ENCODE measurements around the gene TTC22. TPM values are rescaled to one million over a fixed set of nuclear protein-coding genes. Genes with fewer than 3 reads are reported as not detected.
A peak's percentile ranks its signal among the peaks of the same experiment; 100 is the strongest.

TTC22 gene
- total RNA-seq, 1 donor from 2014 or later: 24.9 TPM

DNA sequence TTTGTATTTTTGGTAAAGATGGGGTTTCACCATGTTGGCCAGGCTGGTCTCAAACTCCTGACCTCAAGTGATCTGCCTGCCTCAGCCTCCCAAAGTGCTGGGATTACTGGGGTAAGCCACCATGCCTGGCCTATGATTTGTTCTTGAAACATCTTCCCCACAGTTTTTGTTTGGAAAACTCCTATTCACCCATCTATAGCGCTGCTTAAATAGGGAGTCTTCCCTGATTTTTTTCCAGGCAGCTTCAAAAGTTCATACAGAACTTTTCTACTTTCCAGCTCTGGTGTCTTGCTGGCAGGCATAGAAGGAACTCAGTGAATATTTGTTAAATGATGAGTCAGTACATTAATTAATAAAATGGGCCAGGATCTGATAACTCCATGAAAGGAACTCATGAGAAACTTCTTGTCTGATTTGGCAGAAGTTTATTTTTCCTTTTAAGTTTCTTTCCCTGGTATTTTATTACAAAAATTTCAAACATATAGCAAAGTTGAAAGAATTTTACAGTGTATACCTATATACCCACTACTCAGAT, 33.0 kb upstream of the TTC22 start:
- DNase-seq (ENCODE audit: low spot score): no peak

DNA sequence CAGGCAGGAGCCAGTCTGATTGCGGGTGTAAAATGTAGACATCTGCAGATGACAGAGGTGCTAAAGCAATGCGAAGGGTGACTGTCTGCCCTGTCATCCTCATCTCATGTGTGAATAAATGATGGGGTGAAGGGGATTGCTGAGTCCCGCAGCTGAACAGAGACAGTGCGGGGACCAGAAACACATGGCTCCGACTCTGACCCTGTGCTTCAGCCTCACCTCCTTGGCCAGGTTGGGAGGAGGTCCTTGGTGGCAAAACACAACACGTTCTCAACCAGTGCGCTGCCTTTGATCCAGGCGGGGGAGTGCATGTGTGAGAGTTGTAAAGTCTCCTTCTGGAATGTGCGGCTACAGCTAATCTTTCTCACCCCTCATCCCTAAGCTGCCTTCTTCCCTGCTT, 32.0 kb upstream of the TTC22 start:
- DNase-seq (ENCODE audit: low spot score): no peak

DNA sequence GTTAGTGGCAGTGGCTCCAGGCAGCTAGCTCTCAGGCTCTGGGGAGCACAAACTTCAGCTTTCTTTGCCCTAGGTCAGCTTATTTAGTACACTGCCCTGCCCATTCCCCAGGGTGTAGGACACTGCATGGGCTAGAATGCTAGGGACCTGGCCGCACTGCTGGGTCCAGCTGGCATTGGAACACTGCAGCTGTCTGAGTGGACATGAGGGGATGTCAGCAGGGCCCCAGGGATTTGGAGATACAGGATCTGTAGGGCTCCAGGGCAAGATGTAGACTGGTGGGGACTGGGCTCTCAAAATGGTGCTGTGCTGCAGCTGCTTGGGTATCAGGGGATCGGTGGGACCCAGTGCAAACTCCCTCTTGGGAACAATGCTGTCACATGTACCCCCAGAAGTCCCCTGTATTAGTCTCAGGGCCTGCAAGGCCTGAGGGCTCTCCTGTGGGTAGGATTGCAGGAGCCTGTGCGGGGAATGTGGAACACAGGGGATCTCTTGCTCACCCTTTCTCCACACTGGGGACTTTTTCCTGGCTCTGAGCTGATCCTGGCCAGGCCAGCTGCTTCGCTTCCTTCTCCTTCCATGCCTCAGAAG, 25.2 kb upstream of the TTC22 start:
- DNase-seq (ENCODE audit: low spot score): no peak

- DNase-seq (ENCODE audit: low spot score): no peak
Measured at GRCh38 chr1:54825696-54826095, 24.6 kb upstream of the TTC22 start.

DNA sequence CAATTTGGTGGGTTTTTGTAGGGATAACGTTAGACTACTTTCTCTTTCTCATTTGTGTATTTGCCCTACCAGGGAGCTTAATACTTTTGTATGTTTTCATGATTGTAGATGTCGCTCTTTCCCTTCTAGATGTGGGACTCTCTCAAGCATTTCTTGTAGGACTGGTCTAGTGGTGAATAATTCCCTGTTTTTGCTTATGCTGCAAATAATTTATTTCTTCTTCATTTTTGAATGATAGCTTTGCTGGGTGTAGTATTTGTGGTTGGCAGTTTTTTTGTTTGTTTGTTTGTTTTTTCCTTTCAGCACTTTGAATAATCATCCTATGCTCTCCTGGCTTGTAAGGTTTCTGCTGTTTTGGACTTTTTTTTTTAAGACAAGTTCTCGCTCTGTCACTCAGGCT, 22.5 kb upstream of the TTC22 start:
- no peak for DNase-seq (ENCODE audit: low spot score)

DNA sequence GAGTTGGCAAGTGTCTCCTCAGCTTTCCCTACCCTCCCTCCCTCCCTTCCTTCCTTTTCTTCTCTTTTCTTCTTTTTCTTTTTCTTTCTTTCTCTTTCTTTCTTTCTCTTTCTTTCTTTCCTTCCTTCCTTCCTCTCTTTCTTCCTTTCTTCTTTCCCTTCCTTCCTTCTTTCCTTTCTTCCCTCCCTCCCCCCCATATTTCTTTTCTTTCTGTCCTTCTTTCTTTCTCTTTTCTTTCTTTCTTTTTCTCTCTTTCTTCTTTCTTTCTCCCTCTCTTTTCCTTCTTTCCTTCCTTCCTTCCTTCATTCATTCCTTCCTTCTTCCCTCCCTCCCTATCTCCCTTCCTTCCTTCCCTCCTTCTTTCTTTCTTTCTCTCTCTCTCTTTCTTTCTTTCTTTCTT, 18.6 kb upstream of the TTC22 start:
- DNase-seq (ENCODE audit: low spot score): no peak

GRCh38 chr1:54819195-54819536, 18.0 kb upstream of the TTC22 start:
- no peak for DNase-seq (ENCODE audit: low spot score)

GRCh38 chr1:54818461-54819194, 17.5 kb upstream of the TTC22 start:
- no peak for DNase-seq (ENCODE audit: low spot score)

DNA sequence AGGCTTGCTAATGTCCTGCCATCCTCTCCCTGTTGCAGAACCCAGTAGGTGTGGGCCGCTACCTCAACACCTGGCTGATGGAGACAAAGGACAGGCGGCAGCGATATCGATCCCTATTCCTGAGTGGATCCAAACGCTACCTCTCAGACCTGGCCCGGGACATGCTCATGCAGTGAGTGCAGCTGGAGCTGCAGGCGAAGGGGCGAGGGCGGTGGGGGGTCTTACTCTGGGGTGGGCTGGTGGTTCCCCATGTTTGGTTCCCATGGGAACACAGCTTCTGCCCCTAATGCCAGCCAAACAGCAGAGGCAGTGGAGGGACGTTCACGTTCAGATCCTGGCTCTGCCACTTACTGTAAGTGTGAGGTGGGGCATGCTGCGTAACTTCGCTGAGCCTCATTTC, 15.8 kb upstream of the TTC22 start:
- DNase-seq (ENCODE audit: low spot score): no peak

DNA sequence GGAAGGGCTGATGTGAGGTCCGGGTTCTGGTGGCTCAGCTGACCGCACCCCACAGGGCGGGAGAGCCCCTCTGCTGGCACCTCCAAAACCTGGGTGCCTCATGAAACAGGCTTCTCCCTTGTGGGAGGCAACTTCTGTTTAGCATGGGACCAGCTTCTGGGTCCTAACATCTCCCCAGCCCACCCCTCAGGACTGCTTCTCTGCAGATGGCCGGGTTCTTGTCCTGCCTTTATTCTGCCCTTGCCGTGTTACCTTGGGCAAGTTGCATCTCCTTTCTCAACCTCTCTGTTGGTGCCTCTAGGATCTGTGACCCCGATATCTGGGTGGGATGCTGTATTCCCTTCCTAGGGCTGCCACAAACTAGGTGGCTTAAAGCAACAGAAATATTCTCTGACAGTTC, 15.0 kb upstream of the TTC22 start:
- no peak for DNase-seq (ENCODE audit: low spot score)

- no peak for DNase-seq (ENCODE audit: low spot score)
Measured at GRCh38 chr1:54815086-54815876, 14.2 kb upstream of the TTC22 start.

- no peak for DNase-seq (ENCODE audit: low spot score)
Measured at GRCh38 chr1:54814571-54814970, 13.4 kb upstream of the TTC22 start.

GRCh38 chr1:54814126-54814498, 13.0 kb upstream of the TTC22 start:
- DNase-seq (ENCODE audit: low spot score): no peak

- DNase-seq (ENCODE audit: low spot score): no peak
Measured at GRCh38 chr1:54813485-54814125, 12.5 kb upstream of the TTC22 start.

DNA sequence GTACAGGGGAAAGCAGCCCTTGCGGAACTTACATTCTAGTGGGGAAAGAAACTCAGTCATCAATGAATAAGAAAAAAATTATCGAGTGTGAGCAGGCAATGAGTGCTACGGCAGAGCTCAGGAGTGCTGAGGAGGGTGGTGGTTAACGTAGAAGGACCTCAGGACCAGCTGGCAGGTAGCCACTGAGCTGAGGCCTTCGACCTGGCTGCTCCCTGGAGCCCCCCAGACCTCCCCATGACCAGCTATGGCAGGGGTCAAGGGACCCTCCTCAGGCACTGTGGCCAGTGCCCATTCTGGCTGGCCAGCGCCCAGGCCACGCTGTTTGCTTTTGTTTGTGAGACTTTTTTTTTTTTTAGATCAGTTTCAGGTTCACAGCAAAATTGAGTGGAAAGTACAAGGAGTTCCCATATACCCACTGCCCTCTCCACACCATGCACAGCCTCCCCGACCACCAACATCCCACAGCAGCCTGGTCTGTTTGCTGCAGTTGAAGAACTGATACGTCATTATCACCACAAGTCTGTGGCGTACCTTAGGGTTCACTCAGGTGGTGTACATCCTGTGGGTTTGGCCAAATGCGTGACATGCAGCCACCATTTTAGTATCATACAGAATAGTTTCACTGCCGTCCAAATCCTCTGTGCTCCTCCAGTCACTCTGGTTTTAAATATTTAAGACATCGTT, 11.8 kb upstream of the TTC22 start:
- DNase-seq (ENCODE audit: low spot score): no peak

GRCh38 chr1:54811739-54812655, 10.9 kb upstream of the TTC22 start:
- DNase-seq (ENCODE audit: low spot score): no peak

GRCh38 chr1:54811066-54811465, 9.9 kb upstream of the TTC22 start:
- no peak for DNase-seq (ENCODE audit: low spot score)

DNA sequence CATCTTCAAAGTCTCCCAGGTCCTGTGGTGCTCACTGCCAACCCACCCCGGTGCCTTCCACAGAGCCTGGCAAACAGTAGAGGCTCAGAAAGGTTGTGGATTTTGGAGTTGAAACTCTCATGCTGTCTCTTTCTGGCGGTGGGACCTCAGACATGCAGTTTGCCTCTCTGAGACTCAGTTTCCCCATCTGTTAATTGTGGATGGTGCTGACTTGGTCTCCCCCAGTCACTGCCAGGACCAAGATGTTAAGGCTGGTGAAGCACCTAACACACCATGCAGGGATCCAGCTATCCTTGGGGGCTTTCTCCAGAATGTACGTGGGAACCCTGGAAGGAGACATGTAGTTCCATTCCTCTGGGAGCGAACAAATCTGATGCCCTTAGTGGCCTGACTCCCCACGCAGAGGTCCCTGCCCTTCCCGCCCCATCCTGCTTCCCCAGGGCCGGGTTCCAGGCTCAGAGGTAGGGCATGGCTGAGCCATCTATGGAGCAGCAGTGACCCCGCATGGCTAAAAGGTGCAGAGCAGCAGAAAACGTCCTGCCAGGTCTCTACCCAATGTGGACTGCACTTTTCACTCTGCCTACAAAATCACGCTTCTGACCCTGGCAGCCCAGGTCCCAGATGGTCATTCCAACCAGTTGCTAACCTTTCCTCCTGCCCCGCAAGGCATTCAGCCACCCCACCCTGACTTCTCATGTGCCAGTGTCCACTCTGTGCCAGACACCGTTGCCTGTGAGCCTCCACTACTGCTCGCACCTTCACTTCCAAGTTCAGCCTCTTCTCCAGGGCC, 9.2 kb upstream of the TTC22 start:
- peak; percentile 73 for DNase-seq (ENCODE audit: low spot score)

GRCh38 chr1:54809496-54810074, 8.5 kb upstream of the TTC22 start:
- DNase-seq (ENCODE audit: low spot score): peak; percentile 54
